CD4-positive, alpha-beta T cell (primary cell): ENCODE results near the gene DNER. TPM values are rescaled to one million over a fixed set of nuclear protein-coding genes. Genes with fewer than 3 reads are reported as not detected.
"Not testable (repeated sequence)": the region's sequence is repeated elsewhere in the genome, so short reads cannot be mapped to it uniquely, and the experiment has no call there.

ENCODE experiments used
- ATAC-seq: fragments of 200-7000 bp; cut with Tn5 transposase; one replicate; pipeline ENCODE4 v1.10.0; 2022; ENCODE audit warnings: mild to moderate bottlenecking; ENCODE audit not compliant: poor library complexity
- CTCF ChIA-PET: fragments of 350-600 bp; sonication (Branson Sonifier 250); formaldehyde crosslinking; loops from one replicate; lab custom pipeline; 2021; ENCODE audit warnings: antibody characterized with exemption, inconsistent platforms; lab: Charles Lee
- POLR2A ChIA-PET: fragments of 350-600 bp; sonication (Branson Sonifier 250); formaldehyde crosslinking; loops from one replicate; lab custom pipeline; 2021; ENCODE audit warnings: antibody characterized with exemption, inconsistent platforms; lab: Charles Lee
- DNase-seq, 14 experiments: peaks; one replicate each; pipeline ENCODE4 v3.0.0-alpha.2; 2013 to 2020; ENCODE audit warnings: mixed read lengths in 2 of 14
- H3K27ac ChIP-seq, 2 donors: one replicate each; pipeline versions ENCODE4 v1.5.1 to v1.7.0; 2013; ENCODE audit warnings: low read length in 2 of 2, low read depth in 1 of 2, mild to moderate bottlenecking in 1 of 2
- H3K27me3 ChIP-seq, 2 experiments: 1 replicate in 1 of 2; 2 replicates in 1 of 2; pipeline versions ENCODE4 v1.6.1 to v1.7.0; 2013; ENCODE audit warnings: low read length in 2 of 2, control low read depth in 1 of 2, mild to moderate bottlenecking in 1 of 2, moderate library complexity in 1 of 2; ENCODE audit not compliant: insufficient read depth in 2 of 2, control insufficient read depth in 1 of 2
- H3K36me3 ChIP-seq: one replicate; pipeline ENCODE4 v1.6.1; 2013; ENCODE audit warnings: low read length, control low read depth; ENCODE audit not compliant: insufficient read depth
- H3K4me1 ChIP-seq: one replicate; pipeline ENCODE4 v1.6.1; 2013; ENCODE audit warnings: low read length, control low read depth; ENCODE audit not compliant: insufficient read depth
- H3K4me3 ChIP-seq: one replicate; pipeline ENCODE4 v1.5.1; 2013; ENCODE audit warnings: mild to moderate bottlenecking, low read length, moderate library complexity
- H3K9me3 ChIP-seq, 2 experiments: 1 replicate in 1 of 2; 2 replicates in 1 of 2; pipeline versions ENCODE4 v1.6.1 to v1.7.0; 2013; ENCODE audit warnings: low read length in 2 of 2, mild to moderate bottlenecking in 2 of 2, control low read depth in 1 of 2, moderate library complexity in 1 of 2; ENCODE audit not compliant: control insufficient read depth in 1 of 2, insufficient read depth in 1 of 2
- H3K27ac Mint-ChIP-seq: one replicate; pipeline ENCODE4 v1.8.0; 2020; ENCODE audit warnings: mixed read lengths
- H3K27me3 Mint-ChIP-seq: one replicate; pipeline ENCODE4 v1.8.0; 2021; ENCODE audit warnings: mixed read lengths
- H3K36me3 Mint-ChIP-seq: one replicate; pipeline ENCODE4 v1.8.0; 2021; ENCODE audit warnings: low read depth, mixed read lengths
- H3K4me1 Mint-ChIP-seq: one replicate; pipeline ENCODE4 v1.8.0; 2021; ENCODE audit warnings: low read depth, mixed read lengths
- H3K4me3 Mint-ChIP-seq: one replicate; pipeline ENCODE4 v1.8.0; 2020; ENCODE audit warnings: mild to moderate bottlenecking, mixed read lengths
- H3K9me3 Mint-ChIP-seq: one replicate; pipeline ENCODE4 v1.8.0; 2020; ENCODE audit warnings: mixed read lengths
- CTCF ChIP-seq: fragments of 200-600 bp; IDR thresholded peaks from one replicate; pipeline ENCODE4 v1.8.0; 2022; ENCODE audit warnings: antibody characterized with exemption, mild to moderate bottlenecking
- intact Hi-C, 2 experiments: fragments of 100-400 bp; cut with DNase I in 1 of 2; cut with micrococcal nuclease in 1 of 2; formaldehyde crosslinking; loops; one replicate each; pipeline versions ENCODE4 v1.15.1 to v1.9.0; 2023 to 2025; cut with DNase I, micrococcal nuclease
- total RNA-seq, 174 experiments: library from RNA in 2 of 174; stranded (reverse) in 2 of 174; gene quantifications; one replicate each; pipeline ENCODE4 v1.2.3 and lab custom pipeline; 2021 to 2026

DNER gene
- total RNA-seq, 2 experiments from 2014 or later = not detected

- no peaks in the 10 kb centered on the region for H3K9me3 Mint-ChIP-seq
- ChIA-PET POLR2A (no interaction called here), CTCF (no interaction called here)
- DNase-seq (no peak), ATAC-seq (no peak)
- H3K27ac Mint-ChIP-seq = no peak overlapping the region
- Histone ChIP-seq H3K27me3 (no peaks in the 10 kb centered on the region), H3K36me3 (no peaks in the 10 kb centered on the region), H3K9me3 (no peaks in the 10 kb centered on the region), H3K4me3 (no peak overlapping the region), H3K27ac (no peak overlapping the region), H3K4me1 (no peaks in the 10 kb centered on the region)
- H3K27me3 Mint-ChIP-seq = peaks cover 4% of the 10 kb centered on the region
- H3K4me3 Mint-ChIP-seq = no peak overlapping the region
- no peaks in the 10 kb centered on the region for H3K4me1 Mint-ChIP-seq
- no peak for TF ChIP-seq CTCF
- intact Hi-C loops = no loop called here
- H3K36me3 Mint-ChIP-seq = no peaks in the 10 kb centered on the region
These were observed 202.8 kb downstream of the DNER start for GRCh38 chr2:229511524-229511923.

GRCh38 chr2:229506699-229507098 is 207.7 kb downstream of the DNER start:
- H3K27ac ChIP-seq, H3K4me3 ChIP-seq, H3K27ac Mint-ChIP-seq, H3K4me3 Mint-ChIP-seq, H3K4me1 Mint-ChIP-seq, CTCF ChIA-PET, H3K36me3 Mint-ChIP-seq, H3K9me3 ChIP-seq, H3K27me3 Mint-ChIP-seq, H3K9me3 Mint-ChIP-seq, POLR2A ChIA-PET, H3K27me3 ChIP-seq, H3K4me1 ChIP-seq, ATAC-seq, intact Hi-C loops, DNase-seq, H3K36me3 ChIP-seq: not testable (repeated sequence)

GRCh38 chr2:229501051-229501794 is 213.1 kb downstream of the DNER start:
- Histone ChIP-seq H3K4me3 (no peak overlapping the region), H3K27ac (no peak overlapping the region), H3K9me3 (peaks cover 0 to 6% of the 10 kb centered on the region in 2 experiments), H3K4me1 (no peaks in the 10 kb centered on the region), H3K36me3 (no peaks in the 10 kb centered on the region), H3K27me3 (no peaks in the 10 kb centered on the region)
- ATAC-seq = no peak
- no peak for DNase-seq
- Mint-ChIP-seq H3K9me3 (peaks cover 2% of the 10 kb centered on the region), H3K4me1 (no peaks in the 10 kb centered on the region), H3K27me3 (no peaks in the 10 kb centered on the region), H3K4me3 (no peak overlapping the region), H3K27ac (no peak overlapping the region), H3K36me3 (no peaks in the 10 kb centered on the region)
- ChIA-PET POLR2A (no interaction called here), CTCF (no interaction called here)
- no peak for TF ChIP-seq CTCF
- intact Hi-C loops = no loop called here

- Histone ChIP-seq H3K4me3 (no peak overlapping the region), H3K36me3 (no peaks in the 10 kb centered on the region), H3K27me3 (no peaks in the 10 kb centered on the region), H3K27ac (no peak overlapping the region), H3K9me3 (peaks cover 4% of the 10 kb centered on the region in 2 experiments), H3K4me1 (no peaks in the 10 kb centered on the region)
- DNase-seq = no peak
- TF ChIP-seq CTCF = no peak
- Mint-ChIP-seq H3K27ac (no peak overlapping the region), H3K4me3 (no peak overlapping the region), H3K9me3 (peaks cover 8% of the 10 kb centered on the region), H3K36me3 (no peaks in the 10 kb centered on the region), H3K4me1 (no peaks in the 10 kb centered on the region), H3K27me3 (peaks cover 33% of the 10 kb centered on the region)
- no peak for ATAC-seq
- CTCF ChIA-PET = no interaction called here
- POLR2A ChIA-PET = no interaction called here
- intact Hi-C loops = no loop called here
These were observed 222.3 kb downstream of the DNER start for GRCh38 chr2:229492034-229492433.
